Measurements from ENCODE around the gene CDC27.
"Not testable (repeated sequence)": the region's sequence is repeated elsewhere in the genome, so short reads cannot be mapped to it uniquely, and the experiment has no call there.

CDC27 gene

DNA sequence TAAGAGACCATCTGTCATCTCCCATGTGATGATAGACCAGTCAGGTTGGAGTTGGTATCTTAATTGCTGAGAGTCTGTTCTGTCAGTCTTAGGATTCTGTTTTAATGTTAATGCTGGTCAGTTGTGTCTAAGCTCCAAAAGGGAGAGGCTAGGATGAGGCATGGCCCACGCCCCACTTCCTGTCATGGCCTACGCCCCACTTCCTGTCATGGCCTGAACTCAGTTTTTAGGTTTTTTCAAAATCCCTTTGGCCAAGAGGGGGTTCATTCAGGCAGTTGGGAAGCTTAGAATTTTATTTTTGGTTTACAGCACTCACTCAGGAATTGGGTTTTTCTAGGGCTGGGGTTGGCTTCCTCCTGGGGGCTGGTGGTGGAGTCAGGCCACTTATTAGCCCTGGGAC, 117.9 kb downstream of the CDC27 start:
- DNase-seq (ENCODE audit: low read depth in 2 of 2): not testable (repeated sequence)

GRCh38 chr17:47070266-47070665, 118.8 kb downstream of the CDC27 start:
- DNase-seq (ENCODE audit: low read depth in 2 of 2): not testable (repeated sequence)
